Ovary (tissue), 10 donors: ENCODE results near the gene TMA16. TPM values are rescaled to one million over a fixed set of nuclear protein-coding genes. Genes with fewer than 3 reads are reported as not detected.
A peak's percentile ranks its signal among the peaks of the same experiment; 100 is the strongest.
"Not testable (repeated sequence)": the region's sequence is repeated elsewhere in the genome, so short reads cannot be mapped to it uniquely, and the experiment has no call there.

Source experiments
- DNase-seq, 5 donors: peaks; one replicate each; pipeline ENCODE4 v3.0.0-alpha.2; 2019 to 2020
- H3K27ac ChIP-seq, 2 donors: fragments of 200-600 bp; one replicate each; pipeline versions ENCODE4 v1.5.1 to v1.8.0; 2019 to 2022
- H3K27me3 ChIP-seq: fragments of 200-600 bp; one replicate; pipeline ENCODE4 v1.8.0; 2022
- H3K36me3 ChIP-seq: fragments of 200-600 bp; sonication (generic); one replicate; pipeline ENCODE4 v1.5.1; 2019
- H3K4me1 ChIP-seq: one replicate; pipeline ENCODE4 v1.8.1; 2013; ENCODE audit warnings: mild to moderate bottlenecking, moderate library complexity; ENCODE audit not compliant: insufficient read depth
- H3K4me3 ChIP-seq: fragments of 200-600 bp; sonication (generic); one replicate; pipeline ENCODE4 v1.5.1; 2017
- H3K9me3 ChIP-seq, 2 donors: fragments of 200-600 bp in 1 of 2; sonication (generic) in 1 of 2; one replicate each; pipeline versions ENCODE4 v1.5.1 to v1.8.1; 2013 to 2019; ENCODE audit warnings: mild to moderate bottlenecking in 1 of 2, moderate library complexity in 1 of 2
- CTCF ChIP-seq, 3 donors: fragments of 450-650 bp in 2 of 3; fragments of 200-600 bp in 1 of 3; IDR thresholded peaks; one replicate each; pipeline versions ENCODE4 v1.5.1 to v1.8.0; 2016 to 2022; ENCODE audit warnings: antibody characterized with exemption in 3 of 3, mild to moderate bottlenecking in 1 of 3
- EP300 ChIP-seq: sonication (generic); formaldehyde crosslinking; IDR thresholded peaks from one replicate; pipeline ENCODE4 v1.6.1; 2017; ENCODE audit warnings: antibody characterized with exemption
- POLR2A ChIP-seq: fragments of 450-650 bp; IDR thresholded peaks from one replicate; pipeline ENCODE4 v1.6.1; 2017; ENCODE audit warnings: antibody characterized with exemption, mild to moderate bottlenecking, moderate library complexity
- WGBS, 3 donors: extraction: QIAGEN DNeasy Blood & Tissue Kit in 1 of 3; methylation state at CpG; one replicate each; pipeline versions ENCODE4 v1.1.5 to v1.1.7; 2013 to 2017; 5-methylcytosine and 5-hydroxymethylcytosine counted together
- intact Hi-C, 4 donors: fragments of 100-400 bp; cut with DNase I; formaldehyde crosslinking; loops; one replicate each; pipeline versions ENCODE4 v1.11.0 to v1.15.1; 2022 to 2023
- long read RNA-seq, 3 donors: library from polyadenylated mRNA in 2 of 3; unstranded in 2 of 3; transcript quantifications; one replicate each; pipeline ENCODE4 v2.0.0 and lab custom pipeline, GENCODE V29; 2021 to 2026
- polyA plus RNA-seq, 2 donors: library from polyadenylated mRNA; stranded (reverse); fragments of 200-250 nt in 1 of 2; fragments of 350-450 nt in 1 of 2; fragmentation: Illumina TruSeq in 1 of 2; extraction: RNeasy Lipid Tissue Mini Kit (QIAGEN cat#74804) in 1 of 2; gene quantifications; one replicate each; pipeline ENCODE4 v1.2.3, GENCODE V29; 2013 to 2014
- total RNA-seq, 7 donors: library from RNA; depleted of rRNA in 2 of 7; stranded (reverse); fragments of >200 nt in 2 of 7; fragmentation: NEBNext Ultra II Directional in 3 of 7; extraction: Animal tissue kit (Norgen Biotek cat#: 25700) in 3 of 7; gene quantifications; one replicate each; pipeline versions ENCODE4 v1.1.0 to v1.2.4, GENCODE V29; 2016 to 2023
- donor health status: DM: no; HTN: no; CAD: no; lungs with moderate emphysema.
- donor health status: DM: no; HTN: no; CAD: no.
- donor health status: Bipolar disorder and iron deficiency.
- donor health status: DM: yes; HTN: yes; CAD: no.
- donor health status: DM: no; HTN: no; CAD: no.
- donor health status: DM: yes; HTN: yes; CAD: no.

Gene TMA16
- total RNA-seq (10 to 100 TPM; 16.1 to 31.9 (median 22.6) TPM), polyA plus RNA-seq (10 to 100 TPM; 15.0 to 17.0 TPM)
- long read RNA-seq, donor 1, transcript TMA16-201 (7 exons, 1,978 nt): major isoform, 11 of 12 reads
- long read RNA-seq, donor 1, partial matches to known transcripts: 1 of 12 reads
- long read RNA-seq, donor 1, other reads (novel, unspliced or antisense): 0 of 12 reads
- long read RNA-seq, donor 2, transcript TMA16-201 (7 exons, 1,978 nt): major isoform, 12 of 13 reads
- long read RNA-seq, donor 2, partial matches to known transcripts: 0 of 13 reads
- long read RNA-seq, donor 2, other reads (novel, unspliced or antisense): 0 of 13 reads
- long read RNA-seq, donor 3, transcript TMA16-201 (7 exons, 1,978 nt): major isoform, 25 of 33 reads
- long read RNA-seq, donor 3, partial matches to known transcripts: 4 of 33 reads
- long read RNA-seq, donor 3, other reads (novel, unspliced or antisense): 3 of 33 reads

GRCh38 chr4:163494360-163495241 is at the start of gene TMA16:
TMA16 (plus strand) TSS chr4:163494690; CDS start chr4:163494802, 112 bp downstream.
- peak within 1 kb of the TSS; percentile 65 for H3K4me3 ChIP-seq
- intact Hi-C loops: loop anchor here in 1 of 4 donors (10.0 kb wide), 1 partner anchor 160 kb away; the partner anchor contains the start of gene NPY1R
- no peaks in the 10 kb centered on the region for H3K36me3 ChIP-seq
- TF ChIP-seq CTCF (IDR thresholded peaks at IDR 0.05) (no peak), POLR2A (peak; percentile 29)
- DNase-seq: peak; percentile 77 to 88 (median 82)
- 0% methylated on average over 62 to 64 of the region's 64 CpGs for WGBS, 3 donors
- no peaks in the 10 kb centered on the region for H3K4me1 ChIP-seq
- no peaks in the 10 kb centered on the region for H3K9me3 ChIP-seq
- peak within 1 kb of the TSS; percentile 81 for H3K27ac ChIP-seq
- H3K27me3 ChIP-seq: no peaks in the 10 kb centered on the region

- H3K4me1 ChIP-seq, H3K27ac ChIP-seq, intact Hi-C loops, H3K9me3 ChIP-seq, H3K4me3 ChIP-seq, H3K27me3 ChIP-seq, H3K36me3 ChIP-seq: not testable (repeated sequence)
- WGBS, 3 donors: 18 to 41% (median 28%) methylated on average over 12 of the region's 12 CpGs
- peak in 2 of 5 donors; percentile 13 to 27 for DNase-seq
These were observed 47.5 kb upstream of the TMA16 start for GRCh38 chr4:163447023-163447422.

GRCh38 chr4:163447481-163447880 is 47.0 kb upstream of the TMA16 start:
- H3K27me3 ChIP-seq: no peaks in the 10 kb centered on the region
- 5 to 14% (median 7%) methylated on average over 1 of the region's 1 CpG for WGBS, 3 donors
- TF ChIP-seq CTCF (IDR thresholded peaks at IDR 0.05) (no peak), EP300 (no peak), POLR2A (no peak)
- intact Hi-C loops: no loop called here
- H3K4me1 ChIP-seq: no peaks in the 10 kb centered on the region
- H3K27ac ChIP-seq: no peak overlapping the region
- H3K4me3 ChIP-seq: no peak overlapping the region
- DNase-seq: no peak
- no peaks in the 10 kb centered on the region for H3K9me3 ChIP-seq
- no peaks in the 10 kb centered on the region for H3K36me3 ChIP-seq

GRCh38 chr4:163448540-163449203 is 45.8 kb upstream of the TMA16 start:
- intact Hi-C loops: no loop called here
- H3K4me1 ChIP-seq: no peaks in the 10 kb centered on the region
- H3K27ac ChIP-seq: no peak overlapping the region
- no peaks in the 10 kb centered on the region for H3K27me3 ChIP-seq
- no peaks in the 10 kb centered on the region for H3K9me3 ChIP-seq
- no peak overlapping the region for H3K4me3 ChIP-seq
- no peaks in the 10 kb centered on the region for H3K36me3 ChIP-seq
- TF ChIP-seq POLR2A: no peak
- 72 to 74% (median 73%) methylated on average over 6 of the region's 6 CpGs for WGBS, 3 donors
- DNase-seq: no peak

GRCh38 chr4:163462556-163462955 is 31.9 kb upstream of the TMA16 start:
- TF ChIP-seq POLR2A (no peak), EP300 (no peak), CTCF (IDR thresholded peaks at IDR 0.05) (no peak)
- no peaks in the 10 kb centered on the region for H3K4me1 ChIP-seq
- no peak overlapping the region for H3K4me3 ChIP-seq
- intact Hi-C loops: no loop called here
- no peak overlapping the region for H3K27ac ChIP-seq
- no peaks in the 10 kb centered on the region for H3K27me3 ChIP-seq
- WGBS, 3 donors: 87 to 94% (median 88%) methylated on average over 5 of the region's 5 CpGs
- H3K9me3 ChIP-seq: no peaks in the 10 kb centered on the region
- no peak for DNase-seq
- H3K36me3 ChIP-seq: no peaks in the 10 kb centered on the region
